ENCODE measurements around the gene EI24.

The EI24 gene

DNA sequence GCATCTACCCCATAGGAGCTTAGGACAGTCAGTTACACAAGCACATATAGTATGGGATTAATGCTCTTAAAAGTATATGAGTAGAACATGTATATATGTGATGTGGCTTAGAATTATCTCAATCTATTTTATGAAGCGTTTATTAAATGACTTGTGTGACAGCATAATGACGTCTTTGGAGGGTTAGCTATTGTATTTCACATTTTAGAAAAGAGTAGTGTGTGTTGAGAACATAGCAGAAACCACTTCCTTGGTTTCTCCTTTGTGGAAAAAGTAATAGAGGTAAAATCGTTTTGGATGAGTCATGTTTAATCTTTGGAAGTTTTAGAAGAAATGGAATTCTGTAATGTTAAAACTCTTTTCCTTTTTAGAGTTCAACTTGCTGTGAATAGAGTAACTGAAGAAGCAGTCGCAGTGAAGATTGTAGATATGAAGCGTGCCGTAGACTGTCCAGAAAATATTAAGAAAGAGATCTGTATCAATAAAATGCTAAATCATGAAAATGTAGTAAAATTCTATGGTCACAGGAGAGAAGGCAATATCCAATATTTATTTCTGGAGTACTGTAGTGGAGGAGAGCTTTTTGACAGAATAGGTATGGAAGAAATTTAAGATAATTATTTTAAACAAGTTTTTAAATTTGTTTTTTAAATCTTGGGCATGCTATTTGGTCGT lies 58.1 kb downstream of the EI24 start:
- no peak for DNase-seq (ENCODE audit: low spot score)
